HUES6 (cell line): ENCODE measurements around the gene PIGT.

Source experiments
- H3K27ac ChIP-seq: 2 replicates; pipeline ENCODE4 v1.7.0; 2013; ENCODE audit warnings: low read depth, mild to moderate bottlenecking, low read length, inconsistent platforms
- H3K27me3 ChIP-seq: 2 replicates; pipeline ENCODE4 v1.6.1; 2013; ENCODE audit warnings: low read length; ENCODE audit not compliant: control insufficient read depth, insufficient read depth
- H3K36me3 ChIP-seq: 2 replicates; pipeline ENCODE4 v1.6.1; 2013; ENCODE audit warnings: low read length; ENCODE audit not compliant: control insufficient read depth, insufficient read depth
- H3K4me1 ChIP-seq: 2 replicates; pipeline ENCODE4 v1.6.1; 2013; ENCODE audit warnings: low read length; ENCODE audit not compliant: control insufficient read depth, insufficient read depth
- H3K4me3 ChIP-seq: 2 replicates; pipeline ENCODE4 v1.5.1; 2013; ENCODE audit warnings: low read depth, low read length
- H3K9ac ChIP-seq: one replicate; pipeline ENCODE4 v1.6.1; 2013; ENCODE audit warnings: mild to moderate bottlenecking, low read length
- H3K9me3 ChIP-seq: 2 replicates; pipeline ENCODE4 v1.6.1; 2013; ENCODE audit warnings: low read depth, low read length; ENCODE audit not compliant: control insufficient read depth, insufficient read depth

The PIGT gene

GRCh38 chr20:45412653-45413052 is 3.3 kb upstream of the PIGT start:
- H3K4me1 ChIP-seq = peaks cover 10% of the 10 kb centered on the region
- no peak overlapping the region for H3K4me3 ChIP-seq
- no peak overlapping the region for H3K9ac ChIP-seq
- no peaks in the 10 kb centered on the region for H3K9me3 ChIP-seq
- H3K36me3 ChIP-seq = peaks cover 24% of the 10 kb centered on the region
- no peak overlapping the region for H3K27ac ChIP-seq
- H3K27me3 ChIP-seq = peaks cover 19% of the 10 kb centered on the region

GRCh38 chr20:45413479-45413878 is 2.5 kb upstream of the PIGT start:
- Histone ChIP-seq H3K4me3 (no peak overlapping the region), H3K36me3 (peaks cover 26% of the 10 kb centered on the region), H3K9ac (no peak overlapping the region), H3K27ac (no peak overlapping the region), H3K9me3 (no peaks in the 10 kb centered on the region), H3K27me3 (peaks cover 10% of the 10 kb centered on the region; the same call in 1 of the 2 replicates), H3K4me1 (peaks cover 9% of the 10 kb centered on the region; the same call in 1 of the 2 replicates)

GRCh38 chr20:45416917-45417316 is 976 bp downstream of the PIGT start:
- H3K4me3 ChIP-seq = peak overlapping the region; percentile 96
- H3K27me3 ChIP-seq = peaks cover 7% of the 10 kb centered on the region; the same call in 1 of the 2 replicates
- no peaks in the 10 kb centered on the region for H3K9me3 ChIP-seq
- H3K4me1 ChIP-seq = peaks cover 9% of the 10 kb centered on the region; the same call in 1 of the 2 replicates
- peaks cover 35% of the 10 kb centered on the region for H3K36me3 ChIP-seq
- no peak overlapping the region for H3K27ac ChIP-seq
- no peak overlapping the region for H3K9ac ChIP-seq

- Histone ChIP-seq H3K4me3 (no peak overlapping the region), H3K4me1 (peaks cover 9% of the 10 kb centered on the region; the same call in 1 of the 2 replicates), H3K9me3 (no peaks in the 10 kb centered on the region), H3K27ac (no peak overlapping the region), H3K9ac (no peak overlapping the region), H3K27me3 (no peaks in the 10 kb centered on the region), H3K36me3 (peaks cover 54% of the 10 kb centered on the region)
Measured at GRCh38 chr20:45419188-45420091, 3.5 kb downstream of the PIGT start.

- Histone ChIP-seq H3K9ac (no peak overlapping the region), H3K4me1 (peaks cover 8% of the 10 kb centered on the region; the same call in 1 of the 2 replicates), H3K27ac (no peak overlapping the region), H3K27me3 (no peaks in the 10 kb centered on the region), H3K9me3 (no peaks in the 10 kb centered on the region), H3K36me3 (peaks cover 58% of the 10 kb centered on the region), H3K4me3 (no peak overlapping the region)
Measured at GRCh38 chr20:45420125-45420524, 4.2 kb downstream of the PIGT start.

GRCh38 chr20:45423700-45424099 is 7.8 kb downstream of the PIGT start:
- Histone ChIP-seq H3K27ac (no peak overlapping the region), H3K9ac (no peak overlapping the region), H3K4me3 (no peak overlapping the region), H3K36me3 (peaks cover 70% of the 10 kb centered on the region), H3K27me3 (no peaks in the 10 kb centered on the region), H3K9me3 (no peaks in the 10 kb centered on the region), H3K4me1 (no peaks in the 10 kb centered on the region)

- H3K27me3 ChIP-seq = no peaks in the 10 kb centered on the region
- H3K36me3 ChIP-seq = peaks cover 52% of the 10 kb centered on the region
- no peak overlapping the region for H3K9ac ChIP-seq
- H3K27ac ChIP-seq = no peak overlapping the region
- H3K9me3 ChIP-seq = no peaks in the 10 kb centered on the region
- no peak overlapping the region for H3K4me3 ChIP-seq
- H3K4me1 ChIP-seq = no peaks in the 10 kb centered on the region
Measured at GRCh38 chr20:45425561-45425960, 9.6 kb downstream of the PIGT start.

- peaks cover 43% of the 10 kb centered on the region for H3K36me3 ChIP-seq
- H3K27ac ChIP-seq = no peak overlapping the region
- H3K4me3 ChIP-seq = no peak overlapping the region
- no peaks in the 10 kb centered on the region for H3K9me3 ChIP-seq
- no peak overlapping the region for H3K9ac ChIP-seq
- no peaks in the 10 kb centered on the region for H3K4me1 ChIP-seq
- H3K27me3 ChIP-seq = no peaks in the 10 kb centered on the region
Measured at GRCh38 chr20:45426320-45427016, 10.5 kb downstream of the PIGT start.

- Histone ChIP-seq H3K27me3 (no peaks in the 10 kb centered on the region), H3K27ac (no peak overlapping the region), H3K4me3 (no peak overlapping the region), H3K9ac (no peak overlapping the region), H3K4me1 (no peaks in the 10 kb centered on the region), H3K36me3 (peaks cover 36% of the 10 kb centered on the region), H3K9me3 (no peaks in the 10 kb centered on the region)
Measured at GRCh38 chr20:45427236-45428149, 11.6 kb downstream of the PIGT start.

- H3K27me3 ChIP-seq = no peaks in the 10 kb centered on the region
Measured at GRCh38 chr20:45429618-45430017, 13.7 kb downstream of the PIGT start.

More at GRCh38 chr20:45429618-45430017, 13.7 kb downstream of the PIGT start:
- H3K9me3 ChIP-seq = no peaks in the 10 kb centered on the region
- peaks cover 19% of the 10 kb centered on the region for H3K36me3 ChIP-seq
- H3K27ac ChIP-seq = no peak overlapping the region
- no peak overlapping the region for H3K4me3 ChIP-seq
- H3K4me1 ChIP-seq = no peaks in the 10 kb centered on the region
- H3K9ac ChIP-seq = no peak overlapping the region
